HCT116 (cell line): ENCODE results near the gene ABCC2. TPM values are rescaled to one million over a fixed set of nuclear protein-coding genes. Genes with fewer than 3 reads are reported as not detected.

Source experiments
- ATAC-seq: fragments of 200-7000 bp; cut with Tn5 transposase; 2 replicates; pipeline ENCODE4 v1.9.1; 2020; ENCODE audit warnings: mild to moderate bottlenecking, moderate library complexity
- BruUV-seq: library from RNA; stranded (reverse); fragments of 400-500 nt; replicated peaks from 2 replicates; lab custom pipeline; 2021; lab: Mats Ljungman, UMichigan
- CTCF ChIA-PET: fragments of 300-600 bp; sonication (Branson Sonifier 250); formaldehyde crosslinking; loops from one replicate; lab custom pipeline; 2021; ENCODE audit warnings: antibody characterized with exemption; lab: Charles Lee
- POLR2A ChIA-PET: fragments of 300-600, 350-600 bp; sonication (Branson Sonifier 250); formaldehyde crosslinking; loops from one replicate; lab custom pipeline; 2021; ENCODE audit warnings: antibody characterized with exemption; lab: Charles Lee
- RAD21 ChIA-PET, 2 experiments: fragments of 300-600 bp; sonication (Branson Sonifier 250); formaldehyde crosslinking; loops; one replicate each; lab custom pipeline; 2023; ENCODE audit warnings: low total read pairs in 2 of 2; ENCODE audit not compliant: uncharacterized antibody in 2 of 2, unreplicated experiment in 2 of 2, low non-redundant PET in 1 of 2; lab: Charles Lee
- DNase-seq: peaks from one replicate; pipeline ENCODE4 v3.0.0-alpha.2; 2010; ENCODE audit warnings: low read depth, low spot score
- H2AFZ ChIP-seq: fragments of 200-600 bp; shearing (Covaris generic), sonication (generic); 2 replicates; pipeline ENCODE4 v1.6.1; 2017; ENCODE audit warnings: low read depth, mixed run types, mixed read lengths, antibody characterized with exemption, low read length; ENCODE audit not compliant: poor library complexity, severe bottlenecking
- H3K27ac ChIP-seq: 2 replicates; pipeline ENCODE4 v1.5.1; 2012; ENCODE audit warnings: low read depth, low read length
- H3K27me3 ChIP-seq: fragments of 200-600 bp; sonication (generic); 2 replicates; pipeline ENCODE4 v1.6.1; 2016; ENCODE audit warnings: mixed run types, low read length, mixed read lengths; ENCODE audit not compliant: insufficient read depth
- H3K36me3 ChIP-seq, 2 experiments: fragments of 200-500 bp in 1 of 2; fragments of 200-600 bp in 1 of 2; sonication (Bioruptor generic) in 1 of 2; sonication (generic) in 1 of 2; 2 replicates each; pipeline versions ENCODE4 v1.5.1 to v1.6.1; 2014 to 2016; ENCODE audit warnings: low read length in 2 of 2, inconsistent platforms in 1 of 2, mixed read lengths in 1 of 2, mixed run types in 1 of 2; ENCODE audit not compliant: insufficient read depth in 2 of 2, control insufficient read depth in 1 of 2
- H3K4me1 ChIP-seq, 2 experiments: fragments of 200-600 bp in 1 of 2; sonication (generic) in 1 of 2; 2 replicates each; pipeline versions ENCODE4 v1.5.1 to v1.6.1; 2012 to 2017; ENCODE audit warnings: low read length in 2 of 2, inconsistent platforms in 1 of 2, mild to moderate bottlenecking in 1 of 2, mixed read lengths in 1 of 2, mixed run types in 1 of 2, moderate library complexity in 1 of 2; ENCODE audit not compliant: insufficient read depth in 2 of 2, control insufficient read depth in 1 of 2
- H3K4me2 ChIP-seq: fragments of 200-600 bp; sonication (generic); 2 replicates; pipeline ENCODE4 v1.6.1; 2017; ENCODE audit warnings: mixed run types, low read length, mixed read lengths
- H3K4me3 ChIP-seq, 2 experiments: fragments of 200-600 bp in 1 of 2; sonication (generic) in 1 of 2; replicated peaks in 1 of 2; 2 replicates each; pipeline ENCODE4 v1.5.1; 2011 to 2016; ENCODE audit warnings: low read length in 2 of 2, control low read depth in 1 of 2, low read depth in 1 of 2, mild to moderate bottlenecking in 1 of 2, mixed read lengths in 1 of 2, mixed run types in 1 of 2
- H3K79me2 ChIP-seq: fragments of 200-600 bp; sonication (generic); 2 replicates; pipeline ENCODE4 v1.6.1; 2017; ENCODE audit warnings: mild to moderate bottlenecking, mixed run types, low read length, moderate library complexity, mixed read lengths; ENCODE audit not compliant: insufficient read depth
- H3K9ac ChIP-seq: fragments of 200-600 bp; sonication (generic); 2 replicates; pipeline ENCODE4 v1.6.1; 2016; ENCODE audit warnings: low read length, mixed read lengths
- H3K9me2 ChIP-seq: fragments of 200-600 bp; sonication (generic), shearing (Covaris generic); 2 replicates; pipeline ENCODE4 v1.6.1; 2017; ENCODE audit warnings: mixed run types, mild to moderate bottlenecking, moderate library complexity; ENCODE audit not compliant: insufficient read depth
- H3K9me3 ChIP-seq, 2 experiments: fragments of 200-500 bp in 1 of 2; fragments of 200-600 bp in 1 of 2; sonication (Bioruptor generic) in 1 of 2; sonication (generic) in 1 of 2; 2 replicates each; pipeline ENCODE4 v1.6.1; 2014 to 2017; ENCODE audit warnings: low read length in 2 of 2, mixed read lengths in 2 of 2, inconsistent platforms in 1 of 2, low read depth in 1 of 2, mild to moderate bottlenecking in 1 of 2, mixed run types in 1 of 2, moderate library complexity in 1 of 2; ENCODE audit not compliant: control insufficient read depth in 1 of 2, insufficient read depth in 1 of 2
- H4K20me1 ChIP-seq: fragments of 200-600 bp; sonication (generic), shearing (Covaris generic); 2 replicates; pipeline ENCODE4 v1.6.1; 2017; ENCODE audit warnings: mixed run types, mild to moderate bottlenecking, moderate library complexity; ENCODE audit not compliant: insufficient read depth
- CBX3 ChIP-seq: IDR thresholded peaks from 2 replicates; pipeline ENCODE4 v1.6.1; 2012; ENCODE audit warnings: low read depth
- ELF1 ChIP-seq: IDR thresholded peaks from 2 replicates; pipeline ENCODE4 v1.6.1; 2012; ENCODE audit warnings: low read depth, borderline replicate concordance
- RAD21 ChIP-seq: IDR thresholded peaks from 2 replicates; pipeline ENCODE4 v1.6.1; 2012; ENCODE audit warnings: low read depth, mild to moderate bottlenecking
- SRF ChIP-seq: IDR thresholded peaks from 2 replicates; pipeline ENCODE4 v1.6.1; 2012; ENCODE audit warnings: low read depth
- TCF7L2 ChIP-seq: IDR thresholded peaks from 2 replicates; pipeline ENCODE4 v1.7.0; 2011; ENCODE audit warnings: borderline replicate concordance, inconsistent platforms; ENCODE audit not compliant: insufficient read depth, insufficient read length; ENCODE audit errors: extremely low read depth
- YY1 ChIP-seq: IDR thresholded peaks from 2 replicates; pipeline ENCODE4 v1.6.1; 2011; ENCODE audit warnings: low read length, low read depth, moderate library complexity, mild to moderate bottlenecking; ENCODE audit not compliant: insufficient replicate concordance; ENCODE audit errors: extremely low read depth
- intact Hi-C: fragments of 100-400 bp; cut with micrococcal nuclease; formaldehyde crosslinking; loops from 2 replicates; pipeline ENCODE4 v1.10.0; 2022
- total RNA-seq: library from RNA; stranded (reverse); gene quantifications from one replicate; pipeline ENCODE4 v1.2.1, GENCODE V29; 2021; ENCODE audit not compliant: unreplicated experiment

ABCC2 gene
- total RNA-seq, 1 experiment from 2014 or later = 88.2 TPM

DNA sequence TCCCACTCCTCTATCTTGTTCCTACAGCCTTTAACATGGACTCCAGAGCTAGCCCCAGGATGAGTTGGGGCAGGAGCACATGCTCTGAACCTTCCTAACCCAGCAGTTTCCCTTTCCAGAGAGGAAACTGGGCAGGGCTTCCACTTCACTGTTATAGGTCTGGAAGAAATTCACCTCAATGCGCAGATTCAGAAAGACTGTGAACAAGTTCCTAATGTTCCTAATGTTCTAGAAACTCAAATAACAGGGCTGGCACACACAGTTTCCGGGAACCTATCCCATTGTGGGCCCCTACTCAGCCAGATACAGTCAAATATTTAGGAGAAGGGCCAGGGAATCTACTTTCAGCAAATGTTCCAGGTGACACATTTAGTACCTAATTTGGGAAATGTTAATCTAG, 29.7 kb downstream of the ABCC2 start:
- H3K27me3 ChIP-seq = no peaks in the 10 kb centered on the region
- ChIA-PET POLR2A (no interaction called here), CTCF (no interaction called here), RAD21 (no interaction called here)
- H3K36me3 ChIP-seq = peaks cover 33 to 69% of the 10 kb centered on the region in 2 experiments; a peak in 3 of 4 replicates
- TF ChIP-seq YY1 (no peak), SRF (no peak), CBX3 (no peak)
- no TSS peak for BruUV-seq
- DNase-seq = no peak
- no peaks in the 10 kb centered on the region for H3K4me1 ChIP-seq
- no peak overlapping the region for H3K9ac ChIP-seq
- H3K27ac ChIP-seq = peak overlapping the region; percentile 12; the same call in 1 of the 2 replicates
- H3K79me2 ChIP-seq = no peaks in the 10 kb centered on the region
- intact Hi-C loops = no loop called here
- no peaks in the 10 kb centered on the region for H3K9me3 ChIP-seq
- H3K4me2 ChIP-seq = no peak overlapping the region
- no peak for ATAC-seq
- H3K4me3 ChIP-seq = no peak overlapping the region
- H4K20me1 ChIP-seq = no peaks in the 10 kb centered on the region
- no peak overlapping the region for H2AFZ ChIP-seq
- no peaks in the 10 kb centered on the region for H3K9me2 ChIP-seq

GRCh38 chr10:99814143-99814542, 31.7 kb downstream of the ABCC2 start:
- ChIA-PET RAD21 (no interaction called here), CTCF (no interaction called here), POLR2A (no interaction called here)
- H3K9ac ChIP-seq = no peak overlapping the region
- no peak overlapping the region; the same call in 1 of the 2 replicates for H3K27ac ChIP-seq
- no peak for TF ChIP-seq RAD21
- TF ChIP-seq ELF1 = no peak
- no peak for TF ChIP-seq TCF7L2
- no peaks in the 10 kb centered on the region for H3K4me1 ChIP-seq
- no peak overlapping the region for H2AFZ ChIP-seq
- intact Hi-C loops = no loop called here
- peak; percentile 22; the same call in 1 of the 2 replicates for ATAC-seq
- no TSS peak for BruUV-seq
- no peak for DNase-seq
- H3K36me3 ChIP-seq = peaks cover 25 to 69% of the 10 kb centered on the region in 2 experiments
- H3K4me2 ChIP-seq = no peak overlapping the region
- H3K9me3 ChIP-seq = no peaks in the 10 kb centered on the region
- H3K27me3 ChIP-seq = no peaks in the 10 kb centered on the region
- no peaks in the 10 kb centered on the region for H4K20me1 ChIP-seq
- H3K4me3 ChIP-seq = no peak overlapping the region
- H3K9me2 ChIP-seq = no peaks in the 10 kb centered on the region
- no peaks in the 10 kb centered on the region for H3K79me2 ChIP-seq
